ENCODE measurements around the gene VIPR2.

The VIPR2 gene

GRCh38 chr7:159042581-159043101 lies 102.0 kb downstream of the VIPR2 start:
- TF ChIP-seq CREB5 (CRISPR knock-in tag; IDR thresholded peaks at IDR 0.05; ENCODE audit: low read depth), result no peak
- TF ChIP-seq TSHZ2 (CRISPR knock-in tag; IDR thresholded peaks at IDR 0.05), result no peak
- TF ChIP-seq TCF4 (CRISPR knock-in tag; IDR thresholded peaks at IDR 0.05; ENCODE audit: borderline replicate concordance), result no peak
- no peak for TF ChIP-seq CSDC2 (CRISPR knock-in tag; IDR thresholded peaks at IDR 0.05)
- no peak for TF ChIP-seq ZC3H10 (CRISPR knock-in tag; IDR thresholded peaks at IDR 0.05)
- TF ChIP-seq RARB (CRISPR knock-in tag; IDR thresholded peaks at IDR 0.05), result no peak
- no peak for TF ChIP-seq ZNF70 (CRISPR knock-in tag; IDR thresholded peaks at IDR 0.05)
- no peak for TF ChIP-seq ESRRG (CRISPR knock-in tag; IDR thresholded peaks at IDR 0.05)
- TF ChIP-seq OSR1 (CRISPR knock-in tag; IDR thresholded peaks at IDR 0.05), result no peak
- TF ChIP-seq ZFP3 (CRISPR knock-in tag; IDR thresholded peaks at IDR 0.05), result no peak
- TF ChIP-seq PATZ1 (CRISPR knock-in tag; IDR thresholded peaks at IDR 0.05; ENCODE audit: borderline replicate concordance), result no peak
- TF ChIP-seq PPARA (CRISPR knock-in tag; IDR thresholded peaks at IDR 0.05; ENCODE audit: borderline replicate concordance), result no peak
- TF ChIP-seq SNAI2 (CRISPR knock-in tag; IDR thresholded peaks at IDR 0.05), result no peak
- TF ChIP-seq CSRNP3 (CRISPR knock-in tag; IDR thresholded peaks at IDR 0.05), result no peak
- TF ChIP-seq GLIS3 (CRISPR knock-in tag; IDR thresholded peaks at IDR 0.05), result no peak
- no peak for TF ChIP-seq ISL1 (CRISPR knock-in tag; IDR thresholded peaks at IDR 0.05)
- no peak for TF ChIP-seq ZNF8 (CRISPR knock-in tag; IDR thresholded peaks at IDR 0.05)
- TF ChIP-seq ZFP30 (CRISPR knock-in tag; IDR thresholded peaks at IDR 0.05), result no peak
- TF ChIP-seq POU6F1 (CRISPR knock-in tag; IDR thresholded peaks at IDR 0.05; ENCODE audit: borderline replicate concordance, low read depth), result no peak
- no peak for TF ChIP-seq BACH2 (CRISPR knock-in tag; IDR thresholded peaks at IDR 0.05; ENCODE audit: borderline replicate concordance)
- ATAC-seq, result no peak

GRCh38 chr7:159042103-159042502 lies 102.6 kb downstream of the VIPR2 start:
- TF ChIP-seq ZC3H10 (CRISPR knock-in tag; IDR thresholded peaks at IDR 0.05) (no peak), RARB (CRISPR knock-in tag; IDR thresholded peaks at IDR 0.05) (no peak), SNAI2 (CRISPR knock-in tag; IDR thresholded peaks at IDR 0.05) (no peak), ZFP3 (CRISPR knock-in tag; IDR thresholded peaks at IDR 0.05) (no peak), ARNTL (CRISPR knock-in tag; IDR thresholded peaks at IDR 0.05; ENCODE audit: borderline replicate concordance, low read depth) (no peak)
- no peak for ATAC-seq

- TF ChIP-seq ISL1 (CRISPR knock-in tag; IDR thresholded peaks at IDR 0.05) (no peak), ZFP30 (CRISPR knock-in tag; IDR thresholded peaks at IDR 0.05) (no peak), CSDC2 (CRISPR knock-in tag; IDR thresholded peaks at IDR 0.05) (no peak), ESRRG (CRISPR knock-in tag; IDR thresholded peaks at IDR 0.05) (no peak), ARNTL (CRISPR knock-in tag; IDR thresholded peaks at IDR 0.05; ENCODE audit: borderline replicate concordance, low read depth) (no peak)
- no peak for ATAC-seq
These were observed 103.6 kb downstream of the VIPR2 start for GRCh38 chr7:159040912-159041711.
